Caco-2 (cell line): ENCODE data around the gene HNF1B. TPM values are rescaled to one million over a fixed set of nuclear protein-coding genes. Genes with fewer than 3 reads are reported as not detected.

Experiments used
- BruUV-seq: library from RNA; stranded (reverse); fragments of 400-500 nt; replicated peaks from 2 replicates; lab custom pipeline; 2021; lab: Mats Ljungman, UMichigan
- CTCF ChIA-PET: fragments of 300-600 bp; sonication (Branson Sonifier 250); formaldehyde crosslinking; loops from one replicate; lab custom pipeline; 2022; ENCODE audit warnings: antibody characterized with exemption; lab: Charles Lee
- POLR2A ChIA-PET: fragments of 300-600 bp; sonication (Branson Sonifier 250); formaldehyde crosslinking; loops from one replicate; lab custom pipeline; 2022; ENCODE audit warnings: antibody characterized with exemption; lab: Charles Lee
- DNase-seq, 2 experiments: peaks; one replicate each; pipeline versions ENCODE4 v3.0.0 to v3.0.0-alpha.2; 2020 to 2022
- H3K27me3 ChIP-seq: replicated peaks from 2 replicates; pipeline ENCODE4 v1.6.0; 2011; ENCODE audit warnings: low read length; ENCODE audit not compliant: control insufficient read depth, insufficient read depth
- H3K36me3 ChIP-seq: 2 replicates; pipeline ENCODE4 v1.5.1; 2011; ENCODE audit warnings: low read length; ENCODE audit not compliant: control insufficient read depth, insufficient read depth
- H3K4me1 ChIP-seq: fragments of 250-450 bp; sonication (Bioruptor Pico); 2 replicates; pipeline ENCODE4 v1.5.1; 2020; ENCODE audit warnings: mild to moderate bottlenecking
- H3K4me3 ChIP-seq: 2 replicates; pipeline ENCODE4 v1.5.1; 2011; ENCODE audit warnings: low read depth, mild to moderate bottlenecking, control low read depth, low read length
- H3K9me3 ChIP-seq: fragments of 250-450 bp; sonication (Bioruptor Pico); 2 replicates; pipeline ENCODE4 v1.5.1; 2020; ENCODE audit warnings: mild to moderate bottlenecking, moderate library complexity
- H3K27ac Mint-ChIP-seq: one replicate; pipeline ENCODE4 v1.8.0; 2022; ENCODE audit warnings: mixed read lengths; ENCODE audit not compliant: unreplicated experiment
- H3K27me3 Mint-ChIP-seq: one replicate; pipeline ENCODE4 v1.8.0; 2022; ENCODE audit warnings: mixed read lengths; ENCODE audit not compliant: insufficient read depth, unreplicated experiment
- H3K36me3 Mint-ChIP-seq: one replicate; pipeline ENCODE4 v1.8.0; 2022; ENCODE audit warnings: mild to moderate bottlenecking, mixed read lengths; ENCODE audit not compliant: insufficient read depth, unreplicated experiment
- H3K4me1 Mint-ChIP-seq: one replicate; pipeline ENCODE4 v1.8.0; 2022; ENCODE audit warnings: low read depth, mixed read lengths; ENCODE audit not compliant: unreplicated experiment
- H3K4me3 Mint-ChIP-seq: one replicate; pipeline ENCODE4 v1.8.0; 2022; ENCODE audit warnings: mild to moderate bottlenecking, moderate library complexity, mixed read lengths; ENCODE audit not compliant: unreplicated experiment
- H3K9me3 Mint-ChIP-seq: one replicate; pipeline ENCODE4 v1.8.0; 2022; ENCODE audit warnings: mixed read lengths; ENCODE audit not compliant: unreplicated experiment
- CTCF ChIP-seq, 2 experiments: fragments of 200-600 bp in 1 of 2; IDR thresholded peaks; 1 replicate in 1 of 2; 2 replicates in 1 of 2; pipeline versions ENCODE4 v1.5.1 to v1.8.0; 2011 to 2022; ENCODE audit warnings: antibody characterized with exemption in 1 of 2, control low read depth in 1 of 2, inconsistent platforms in 1 of 2, low read depth in 1 of 2, low read length in 1 of 2, mild to moderate bottlenecking in 1 of 2, moderate library complexity in 1 of 2; ENCODE audit not compliant: insufficient read depth in 1 of 2, severe bottlenecking in 1 of 2, unreplicated experiment in 1 of 2
- intact Hi-C: fragments of 100-400 bp; cut with micrococcal nuclease; formaldehyde crosslinking; loops from one replicate; pipeline ENCODE4 v1.10.0; 2022; ENCODE audit not compliant: unreplicated experiment
- total RNA-seq: library from RNA; stranded (reverse); gene quantifications from 2 replicates; pipeline ENCODE4 v1.2.3, GENCODE V29; 2022

Gene HNF1B
- total RNA-seq, 1 experiment from 2014 or later = 36.9 TPM

- POLR2A ChIA-PET = no interaction called here
- Mint-ChIP-seq H3K4me3 (no peak overlapping the region), H3K36me3 (peaks cover 60% of the 10 kb centered on the region), H3K27ac (peak overlapping the region; percentile 19), H3K9me3 (no peaks in the 10 kb centered on the region), H3K4me1 (peaks cover 28% of the 10 kb centered on the region), H3K27me3 (no peaks in the 10 kb centered on the region)
- CTCF ChIA-PET = interaction anchor here (0.6 to 1.4 kb wide), 3 partner anchors 29 to 128 kb away, joined by 3 to 4 read pairs (median 3); partner anchors contain the start of gene SYNRG
- DNase-seq = no peak
- H3K36me3 ChIP-seq = peaks cover 5% of the 10 kb centered on the region
- peak; percentile 15 to 19 for TF ChIP-seq CTCF (IDR thresholded peaks at IDR 0.05; ENCODE audit: insufficient read depth in 1 of 2, low read depth in 1 of 2, low read length in 1 of 2, severe bottlenecking in 1 of 2, unreplicated experiment in 1 of 2)
- intact Hi-C loops = loop anchor here (10.0 kb wide), 1 partner anchor 62 kb away; no protein-coding TSS in a partner anchor
- H3K4me1 ChIP-seq = peaks cover 23% of the 10 kb centered on the region
- BruUV-seq = no TSS peak
- no peaks in the 10 kb centered on the region for H3K9me3 ChIP-seq
- no peak overlapping the region for H3K4me3 ChIP-seq
- H3K27me3 ChIP-seq = no peaks in the 10 kb centered on the region
Observed at GRCh38 chr17:37737081-37737480, 7.8 kb downstream of the HNF1B start.

- Histone ChIP-seq H3K4me1 (peaks cover 23% of the 10 kb centered on the region), H3K36me3 (peaks cover 7% of the 10 kb centered on the region), H3K4me3 (no peak overlapping the region), H3K9me3 (no peaks in the 10 kb centered on the region), H3K27me3 (no peaks in the 10 kb centered on the region)
- Mint-ChIP-seq H3K4me3 (no peak overlapping the region), H3K9me3 (no peaks in the 10 kb centered on the region), H3K27me3 (no peaks in the 10 kb centered on the region), H3K36me3 (peaks cover 63% of the 10 kb centered on the region), H3K4me1 (peaks cover 28% of the 10 kb centered on the region), H3K27ac (no peak overlapping the region)
- CTCF ChIA-PET = no interaction called here
- BruUV-seq = no TSS peak
- intact Hi-C loops = loop anchor here (10.0 kb wide), 1 partner anchor 62 kb away; no protein-coding TSS in a partner anchor
- TF ChIP-seq CTCF (IDR thresholded peaks at IDR 0.05; ENCODE audit: insufficient read depth in 1 of 2, low read depth in 1 of 2, low read length in 1 of 2, severe bottlenecking in 1 of 2, unreplicated experiment in 1 of 2) = no peak
- no peak for DNase-seq
- POLR2A ChIA-PET = no interaction called here
Observed at GRCh38 chr17:37736428-37736827, 8.4 kb downstream of the HNF1B start.

- Histone ChIP-seq H3K4me1 (peaks cover 14% of the 10 kb centered on the region), H3K4me3 (no peak overlapping the region), H3K27me3 (no peaks in the 10 kb centered on the region), H3K9me3 (no peaks in the 10 kb centered on the region), H3K36me3 (peaks cover 11% of the 10 kb centered on the region)
- Mint-ChIP-seq H3K27ac (no peak overlapping the region), H3K36me3 (peaks cover 75% of the 10 kb centered on the region), H3K9me3 (no peaks in the 10 kb centered on the region), H3K4me1 (peaks cover 23% of the 10 kb centered on the region), H3K4me3 (no peak overlapping the region), H3K27me3 (no peaks in the 10 kb centered on the region)
- BruUV-seq = no TSS peak
- no peak for TF ChIP-seq CTCF (IDR thresholded peaks at IDR 0.05; ENCODE audit: insufficient read depth in 1 of 2, low read depth in 1 of 2, low read length in 1 of 2, severe bottlenecking in 1 of 2, unreplicated experiment in 1 of 2)
- CTCF ChIA-PET = no interaction called here
- POLR2A ChIA-PET = interaction anchor here (0.7 kb wide), 1 partner anchor 10 kb away, joined by 5 read pairs; no protein-coding TSS in a partner anchor
- intact Hi-C loops = loop anchor here (10.0 kb wide), 1 partner anchor 60 kb away; no protein-coding TSS in a partner anchor
- no peak for DNase-seq
Observed at GRCh38 chr17:37735165-37735564, 9.7 kb downstream of the HNF1B start.
